K562 (cell line): Measurements from ENCODE around the gene GHR. TPM values are rescaled to one million over a fixed set of nuclear protein-coding genes. Genes with fewer than 3 reads are reported as not detected.

ENCODE experiments used
- ATAC-seq: fragments of 200-7000 bp; cut with Tn5 transposase; 3 replicates; pipeline ENCODE4 v1.9.1; 2020; ENCODE audit warnings: moderate library complexity
- BruUV-seq: library from RNA; stranded (reverse); fragments of 400-500 nt; replicated peaks from 2 replicates; lab custom pipeline; 2021; lab: Mats Ljungman, UMichigan
- CTCF ChIA-PET: fragments of 300-600 bp; formaldehyde crosslinking; extraction: SDS; loops from one replicate; lab custom pipeline; 2021; ENCODE audit warnings: low intra/inter-chr PET ratio; lab: Yijun Ruan, JAX
- POLR2A ChIA-PET: fragments of 300-600, 350-650 bp; sonication (Branson Sonifier 250); formaldehyde crosslinking; extraction: SDS; loops from one replicate; lab custom pipeline; 2021; ENCODE audit warnings: antibody characterized with exemption, inconsistent platforms; lab: Yijun Ruan, JAX
- DNase-seq, 4 experiments: peaks; one replicate each; pipeline versions ENCODE4 v3.0.0 to v3.0.0-alpha.2; 2011 to 2018; ENCODE audit warnings: low spot score in 3 of 4, mixed read lengths in 3 of 4; ENCODE audit errors: extremely low read depth in 1 of 4
- FAIRE-seq: peaks from 2 replicates; lab custom pipeline; 2011; peaks lifted over from hg19 to GRCh38; lab: Jason Lieb, UNC
- H2AFZ ChIP-seq: 2 replicates; pipeline ENCODE4 v1.6.0; 2011; ENCODE audit warnings: low read depth, low read length, control low read depth, inconsistent platforms
- H3K27ac ChIP-seq: fragments of 200-600 bp; 3 replicates; pipeline ENCODE4 v1.8.0; 2011; ENCODE audit warnings: low read depth, mild to moderate bottlenecking, control low read depth, inconsistent platforms, low read length, moderate library complexity, mixed read lengths; ENCODE audit errors: extremely low read depth
- H3K27me3 ChIP-seq, 2 experiments: fragments of 300-600 bp in 1 of 2; 2 replicates in 1 of 2; 3 replicates in 1 of 2; pipeline versions ENCODE4 v1.6.0 to v1.8.0; 2011; ENCODE audit warnings: inconsistent platforms in 2 of 2, low read length in 2 of 2, mild to moderate bottlenecking in 1 of 2, mixed read lengths in 1 of 2, moderate library complexity in 1 of 2; ENCODE audit not compliant: control insufficient read depth in 2 of 2, insufficient read depth in 2 of 2
- H3K36me3 ChIP-seq: fragments of 300-600 bp; 3 replicates; pipeline ENCODE4 v1.8.0; 2011; ENCODE audit warnings: mild to moderate bottlenecking, low read length, inconsistent platforms; ENCODE audit not compliant: control insufficient read depth, insufficient read depth
- H3K4me1 ChIP-seq, 2 experiments: fragments of 200-600 bp in 1 of 2; replicated peaks in 1 of 2; 2 replicates in 1 of 2; 3 replicates in 1 of 2; pipeline versions ENCODE4 v1.5.1 to v1.8.0; 2011; ENCODE audit warnings: inconsistent platforms in 2 of 2, low read length in 2 of 2, mild to moderate bottlenecking in 1 of 2, mixed read lengths in 1 of 2, moderate library complexity in 1 of 2; ENCODE audit not compliant: control insufficient read depth in 2 of 2, insufficient read depth in 2 of 2
- H3K4me2 ChIP-seq: 2 replicates; pipeline ENCODE4 v1.6.1; 2011; ENCODE audit warnings: low read length, control low read depth, inconsistent platforms, mixed read lengths; ENCODE audit not compliant: insufficient read depth
- H3K4me3 ChIP-seq: fragments of 200-600 bp; sonication (generic), shearing (Covaris generic); 2 replicates; pipeline ENCODE4 v1.5.1; 2016; ENCODE audit warnings: control low read depth, inconsistent platforms
- H3K79me2 ChIP-seq: fragments of 200-600 bp; 3 replicates; pipeline ENCODE4 v1.8.0; 2011; ENCODE audit warnings: low read length, inconsistent platforms; ENCODE audit not compliant: control insufficient read depth, insufficient read depth
- H3K9ac ChIP-seq, 2 experiments: 2 replicates each; pipeline versions ENCODE4 v1.6.0 to v1.6.1; 2011; ENCODE audit warnings: low read depth in 2 of 2, low read length in 2 of 2, control low read depth in 1 of 2, inconsistent platforms in 1 of 2, mild to moderate bottlenecking in 1 of 2, mixed read lengths in 1 of 2; ENCODE audit not compliant: insufficient read depth in 1 of 2
- H3K9me1 ChIP-seq: one replicate; pipeline ENCODE4 v1.6.0; 2011; ENCODE audit warnings: inconsistent platforms, mild to moderate bottlenecking, low read length, moderate library complexity; ENCODE audit not compliant: control insufficient read depth, insufficient read depth
- H3K9me3 ChIP-seq: replicated peaks from 2 replicates; pipeline ENCODE4 v1.5.1; 2011; ENCODE audit warnings: low read depth, low read length, inconsistent platforms; ENCODE audit not compliant: control insufficient read depth, insufficient read depth
- H4K20me1 ChIP-seq: replicated peaks from 2 replicates; pipeline ENCODE4 v1.6.1; 2011; ENCODE audit warnings: low read length, inconsistent platforms, mixed read lengths; ENCODE audit not compliant: control insufficient read depth, insufficient read depth
- HNRNPH1 ChIP-seq: fragments of 200-400 bp; formaldehyde crosslinking; optimal IDR thresholded peaks from 2 replicates; pipeline ENCODE3; 2017; ENCODE audit warnings: low read depth, mild to moderate bottlenecking, low read length, moderate library complexity
- KDM4B ChIP-seq, 2 experiments: fragments of 450-650 bp in 1 of 2; sonication (generic) in 1 of 2; IDR thresholded peaks; 2 replicates each; pipeline ENCODE4 v1.6.1; 2016 to 2017; ENCODE audit warnings: borderline replicate concordance in 2 of 2, antibody characterized with exemption in 1 of 2, low read depth in 1 of 2, mild to moderate bottlenecking in 1 of 2
- NCOA4 ChIP-seq: fragments of 450-650 bp; IDR thresholded peaks from 2 replicates; pipeline ENCODE4 v1.6.1; 2018; ENCODE audit warnings: mild to moderate bottlenecking; ENCODE audit not compliant: partially characterized antibody
- NR4A1 ChIP-seq, 2 experiments: fragments of 250-450 bp in 1 of 2; fragments of 450-650 bp in 1 of 2; sonication (Bioruptor Pico) in 1 of 2; IDR thresholded peaks; 2 replicates each; pipeline versions ENCODE4 v1.4.0 to v1.6.1; 2016 to 2020; ENCODE audit warnings: mild to moderate bottlenecking in 2 of 2, missing compliant biosample characterization in 1 of 2, missing genetic modification characterization in 1 of 2, moderate library complexity in 1 of 2
- ZEB2 ChIP-seq: fragments of 450-650 bp; IDR thresholded peaks from 2 replicates; pipeline ENCODE4 v1.6.1; 2016
- ZNF140 ChIP-seq: fragments of 250-450 bp; sonication (Bioruptor Pico); IDR thresholded peaks from 2 replicates; pipeline ENCODE4 v1.8.0; 2021; ENCODE audit warnings: moderate library complexity, mild to moderate bottlenecking, inconsistent platforms
- WGBS: fragments of 100-300 bp; shearing (Covaris generic); methylation state at CpG from one replicate; pipeline ENCODE4 v1.1.6; 2016; ENCODE audit warnings: low coverage, mixed read lengths; ENCODE audit not compliant: insufficient coverage; ENCODE audit errors: missing lambda C conversion rate; 5-methylcytosine and 5-hydroxymethylcytosine counted together
- in situ Hi-C: fragments of 300-500 bp; cut with MboI; formaldehyde crosslinking; loops from 4 replicates; pipeline ENCODE4 v1.15.0; 2018; ENCODE audit warnings: inconsistent platforms, mixed read lengths
- intact Hi-C: fragments of 100-400 bp; cut with micrococcal nuclease; formaldehyde crosslinking; loops from 2 replicates; pipeline ENCODE4 v1.14.2; 2022
- polyA plus RNA-seq, 8 experiments: library from polyadenylated mRNA; depleted of rRNA in 4 of 8; stranded (reverse) in 5 of 8; unstranded in 3 of 8; fragments of >200 nt; fragmentation: Nextera tagmentation in 2 of 8; fragmentation: Illumina TruSeq in 1 of 8; extraction: Ambion mirVana in 2 of 8; extraction: Trizol in 1 of 8; gene quantifications; 2 replicates each; pipeline versions ENCODE4 v1.2.1 to v1.2.3, GENCODE V29; 2011 to 2014; ENCODE audit warnings: inconsistent platforms in 1 of 8, missing spikeins in 1 of 8
- total RNA-seq, 7 experiments: library from RNA; depleted of rRNA in 6 of 7; stranded (reverse); fragments of >200 nt in 6 of 7; fragmentation: Illumina TruSeq in 2 of 7; extraction: Trizol in 2 of 7; gene quantifications; 2 replicates each; pipeline versions ENCODE4 v1.2.1 to v1.2.3, GENCODE V29; 2011 to 2021; ENCODE audit warnings: low replicate concordance in 1 of 7

Gene GHR
- total and polyA plus RNA-seq, 9 of the 15 experiments (the other 6 are each of a cell fraction or from before 2014, with no cell fraction given), result 0.01 to 0.13 (median 0.07) TPM; not detected in 5

DNA sequence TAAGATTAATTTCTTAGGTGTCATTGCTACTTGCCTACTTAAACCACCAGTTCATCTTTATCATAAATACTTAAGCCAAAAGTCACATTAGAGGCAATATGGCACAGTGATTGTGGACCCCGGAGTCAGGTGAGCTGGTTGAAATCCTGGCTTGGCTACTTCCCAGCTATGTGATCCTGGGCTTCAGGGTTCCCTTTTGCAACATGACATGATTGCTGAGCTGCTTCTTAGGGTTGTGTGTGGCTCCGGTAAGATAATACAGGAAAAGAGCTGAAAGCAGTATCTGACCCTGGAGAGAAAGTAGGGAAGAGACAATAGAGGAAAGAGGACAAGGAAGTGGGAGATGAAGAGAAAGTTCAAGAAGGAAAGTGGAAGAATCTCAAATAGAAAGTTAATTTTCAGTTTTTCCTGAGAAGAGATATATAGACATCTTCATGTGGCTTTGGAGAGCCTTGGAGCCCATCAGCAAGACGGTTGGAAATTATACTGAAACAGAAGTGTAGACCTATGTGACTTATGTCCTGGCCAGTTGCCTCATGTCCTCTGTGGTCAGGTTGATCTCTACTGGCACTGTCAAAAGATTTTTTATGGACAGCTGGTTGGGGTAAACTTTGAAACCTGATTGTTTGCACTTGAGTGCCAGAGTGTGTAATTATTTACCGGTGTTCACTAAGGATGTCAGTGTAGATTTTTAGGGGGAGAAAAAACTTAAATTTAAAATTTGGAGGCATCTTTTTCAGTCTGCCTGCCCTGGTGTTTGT is 93.2 kb downstream of the GHR start:
- Histone ChIP-seq H3K27me3 (no peaks in the 10 kb centered on the region), H3K4me3 (no peak overlapping the region), H3K27ac (no peak overlapping the region), H3K9me3 (no peaks in the 10 kb centered on the region), H3K36me3 (no peaks in the 10 kb centered on the region), H3K4me2 (no peak overlapping the region), H3K9ac (no peak overlapping the region), H2AFZ (no peak overlapping the region), H3K9me1 (no peaks in the 10 kb centered on the region), H3K79me2 (no peaks in the 10 kb centered on the region), H4K20me1 (no peaks in the 10 kb centered on the region), H3K4me1 (no peaks in the 10 kb centered on the region)
- FAIRE-seq, result no peak
- no TSS peak for BruUV-seq
- POLR2A ChIA-PET, result no interaction called here
- in situ Hi-C loops (no loop called here), intact Hi-C loops (loop anchor here (5.0 kb wide), 2 partner anchors 121 to 251 kb away; no protein-coding TSS in a partner anchor)
- TF ChIP-seq NCOA4, result no peak
- TF ChIP-seq ZEB2, result no peak
- TF ChIP-seq KDM4B (IDR thresholded peaks at IDR 0.05; ENCODE audit: borderline replicate concordance in 2 of 2, low read depth in 1 of 2), result no peak
- TF ChIP-seq ZNF140 (CRISPR knock-in tag), result no peak
- no peak for TF ChIP-seq NR4A1 (CRISPR knock-in tag; IDR thresholded peaks at IDR 0.05)
- no peak for TF ChIP-seq NR4A1 (tag; IDR thresholded peaks at IDR 0.05)
- no peak for TF ChIP-seq HNRNPH1
- ATAC-seq, result no peak
- CTCF ChIA-PET, result no interaction called here
- no peak for DNase-seq
- whole genome bisulfite sequencing, result 0% methylated on average over 4 of the region's 4 CpGs
